Erythroblast (primary cell): ENCODE data around the gene CAPN5.

Experiments used
- GATA1 ChIP-seq: IDR thresholded peaks from 2 replicates; pipeline ENCODE4 v1.6.1; 2011; ENCODE audit warnings: low read depth, mild to moderate bottlenecking, control low read depth, low read length, moderate library complexity
- POLR2A ChIP-seq: IDR thresholded peaks from 2 replicates; pipeline ENCODE4 v1.6.1; 2011; ENCODE audit warnings: mild to moderate bottlenecking, low read length

- TF ChIP-seq POLR2A (no peak), GATA1 (no peak)
Measured at GRCh38 chr11:77122576-77123212, 55.9 kb downstream of the CAPN5 start.
